Heart left ventricle (tissue), 16 donors: ENCODE results near the gene COX7A2L. TPM values are rescaled to one million over a fixed set of nuclear protein-coding genes. Genes with fewer than 3 reads are reported as not detected.

ENCODE experiments used
- ATAC-seq, 4 donors: fragments of 200-7000 bp; cut with Tn5 transposase; one replicate each; pipeline ENCODE4 v1.9.1; 2020 to 2022; ENCODE audit warnings: moderate library complexity in 4 of 4, mild to moderate bottlenecking in 3 of 4, moderate number of reproducible peaks in 1 of 4
- DNase-seq, 5 donors: peaks; one replicate each; pipeline ENCODE4 v3.0.0-alpha.2; 2020
- H3K27ac ChIP-seq, 12 donors: fragments of 200-600 bp; sonication (generic) in 4 of 12; one replicate each; pipeline versions ENCODE4 v1.5.0 to v1.8.0; 2016 to 2022; ENCODE audit warnings: mild to moderate bottlenecking in 2 of 12
- H3K27me3 ChIP-seq, 9 donors: fragments of 200-600 bp; sonication (generic) in 2 of 9; one replicate each; pipeline versions ENCODE4 v1.5.1 to v1.8.0; 2016 to 2022; ENCODE audit warnings: mild to moderate bottlenecking in 3 of 9
- H3K36me3 ChIP-seq, 9 donors: fragments of 200-600 bp; sonication (generic) in 2 of 9; one replicate each; pipeline versions ENCODE4 v1.5.0 to v1.8.0; 2018 to 2022; ENCODE audit warnings: mild to moderate bottlenecking in 2 of 9
- H3K4me1 ChIP-seq, 12 donors: fragments of 200-600 bp; sonication (generic) in 4 of 12; one replicate each; pipeline versions ENCODE4 v1.5.0 to v1.8.0; 2016 to 2022; ENCODE audit warnings: mild to moderate bottlenecking in 3 of 12
- H3K4me3 ChIP-seq, 12 donors: fragments of 200-600 bp; sonication (generic) in 4 of 12; one replicate each; pipeline versions ENCODE4 v1.5.0 to v1.8.0; 2017 to 2022; ENCODE audit warnings: mild to moderate bottlenecking in 9 of 12, moderate library complexity in 4 of 12
- H3K9me3 ChIP-seq, 12 donors: fragments of 200-600 bp; sonication (generic) in 4 of 12; one replicate each; pipeline versions ENCODE4 v1.5.0 to v1.8.0; 2016 to 2022; ENCODE audit warnings: mild to moderate bottlenecking in 1 of 12
- POLR2A ChIP-seq, 2 donors: fragments of 450-650 bp; IDR thresholded peaks; one replicate each; pipeline ENCODE4 v1.6.1; 2017; ENCODE audit warnings: antibody characterized with exemption in 2 of 2, mild to moderate bottlenecking in 2 of 2, moderate library complexity in 2 of 2
- WGBS, 4 donors: extraction: QIAGEN DNeasy Blood & Tissue Kit in 2 of 4; methylation state at CpG; one replicate each; pipeline versions ENCODE4 v1.1.5 to v1.1.7; 2013 to 2018; 5-methylcytosine and 5-hydroxymethylcytosine counted together
- intact Hi-C, 10 donors: fragments of 100-400 bp; cut with DNase I; formaldehyde crosslinking; loops; one replicate each; pipeline versions ENCODE4 v1.11.1 to v1.14.2; 2022
- polyA plus RNA-seq, 2 donors: library from polyadenylated mRNA; stranded (reverse); fragments of 200-250 nt; gene quantifications; one replicate each; pipeline ENCODE4 v1.2.3, GENCODE V29; 2013
- total RNA-seq, 9 donors: library from RNA; depleted of rRNA in 2 of 9; stranded (reverse); fragments of >200 nt in 2 of 9; fragmentation: NEBNext Ultra II Directional in 3 of 9; extraction: Animal tissue kit (Norgen Biotek cat#: 25700) in 3 of 9; gene quantifications; one replicate each; pipeline versions ENCODE4 v1.1.0 to v1.2.4, GENCODE V29; 2016 to 2023
- TF ChIP-seq, protein P1 (sequence below), 12 donors: fragments of 200-600 bp; sonication (generic) in 4 of 12; IDR thresholded peaks; one replicate each; pipeline versions ENCODE4 v1.5.0 to v1.8.0; 2018 to 2022; ENCODE audit warnings: antibody characterized with exemption in 12 of 12, mild to moderate bottlenecking in 5 of 12
- donor health status: ischemic (EF 13 %, LVEDD 7.1; RV severe dilation, severe dysfunction).
- donor health status: healthy with polysubstance abuse.
- donor health status: DM: no; HTN: yes; CAD: no.
- donor health status: DM: no; HTN: no; CAD: no.
- donor health status: ischemic (EF 25% LVEDD 6.9; RV normal size, moderate dysfunction).
- donor health status: ischemic (EF 25% LVEDD 5.7; RV mildly dilated, moderate dysfunction).
- donor health status: healthy.
- donor health status: DM: yes; HTN: yes; CAD: no.
- donor health status: ischemic (EF 35%, LVEDD 5.7; RV mildly dilated, moderate dysfunction).
- donor health status: nonischemic (EF 11% LVEDD 7.7; RV severe dilation, severe dysfunction).
- donor health status: DM: yes; HTN: yes; CAD: no.
- donor health status: PGD.
- donor health status: ischemic (EF 29% LVEDD 5.4; RV normal size, mild dysfunction).
- donor health status: nonischemic (EF 23%, LVEDD 6.1; RV moderate dilation, normal function).

COX7A2L gene
- total and polyA plus RNA-seq, 11 donors, result 57.2 to 138 (median 105) TPM

DNA sequence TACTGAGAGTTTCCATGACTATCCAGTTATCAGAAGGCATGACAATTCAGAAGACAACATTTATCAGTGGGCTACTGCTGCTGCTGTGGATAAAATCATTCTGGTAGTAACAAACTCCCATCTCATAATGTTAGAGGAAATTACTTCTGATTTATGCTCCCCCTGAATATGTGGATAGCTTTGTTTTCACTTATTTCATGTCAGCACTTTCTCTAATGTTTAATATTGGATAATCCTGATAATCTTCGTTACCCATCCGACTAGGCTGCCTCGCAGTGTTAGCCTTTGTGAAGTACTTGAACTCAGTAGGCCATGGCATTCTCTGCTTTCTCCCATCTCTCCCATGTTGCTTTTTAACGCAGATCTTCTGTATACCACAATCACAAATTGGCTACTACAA lies 28.4 kb downstream of the COX7A2L start:
- Histone ChIP-seq H3K36me3 (peaks cover 0 to 90% (median 72%) of the 10 kb centered on the region in 9 donors), H3K4me1 (no peaks in the 10 kb centered on the region), H3K4me3 (no peak overlapping the region), H3K27me3 (no peaks in the 10 kb centered on the region), H3K27ac (no peak overlapping the region), H3K9me3 (no peaks in the 10 kb centered on the region)
- DNase-seq (no peak), ATAC-seq (no peak)
- 95 to 97% (median 96%) methylated on average over 4 of the region's 4 CpGs for WGBS, 4 donors
- TF ChIP-seq POLR2A (IDR thresholded peaks at IDR 0.05), result no peak
- TF ChIP-seq, protein P1, sequence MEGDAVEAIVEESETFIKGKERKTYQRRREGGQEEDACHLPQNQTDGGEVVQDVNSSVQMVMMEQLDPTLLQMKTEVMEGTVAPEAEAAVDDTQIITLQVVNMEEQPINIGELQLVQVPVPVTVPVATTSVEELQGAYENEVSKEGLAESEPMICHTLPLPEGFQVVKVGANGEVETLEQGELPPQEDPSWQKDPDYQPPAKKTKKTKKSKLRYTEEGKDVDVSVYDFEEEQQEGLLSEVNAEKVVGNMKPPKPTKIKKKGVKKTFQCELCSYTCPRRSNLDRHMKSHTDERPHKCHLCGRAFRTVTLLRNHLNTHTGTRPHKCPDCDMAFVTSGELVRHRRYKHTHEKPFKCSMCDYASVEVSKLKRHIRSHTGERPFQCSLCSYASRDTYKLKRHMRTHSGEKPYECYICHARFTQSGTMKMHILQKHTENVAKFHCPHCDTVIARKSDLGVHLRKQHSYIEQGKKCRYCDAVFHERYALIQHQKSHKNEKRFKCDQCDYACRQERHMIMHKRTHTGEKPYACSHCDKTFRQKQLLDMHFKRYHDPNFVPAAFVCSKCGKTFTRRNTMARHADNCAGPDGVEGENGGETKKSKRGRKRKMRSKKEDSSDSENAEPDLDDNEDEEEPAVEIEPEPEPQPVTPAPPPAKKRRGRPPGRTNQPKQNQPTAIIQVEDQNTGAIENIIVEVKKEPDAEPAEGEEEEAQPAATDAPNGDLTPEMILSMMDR (IDR thresholded peaks at IDR 0.05), result no peak
- intact Hi-C loops, result loop anchor here in 1 of 10 donors (10.0 kb wide), 1 partner anchor 238 kb away; no protein-coding TSS in a partner anchor

DNA sequence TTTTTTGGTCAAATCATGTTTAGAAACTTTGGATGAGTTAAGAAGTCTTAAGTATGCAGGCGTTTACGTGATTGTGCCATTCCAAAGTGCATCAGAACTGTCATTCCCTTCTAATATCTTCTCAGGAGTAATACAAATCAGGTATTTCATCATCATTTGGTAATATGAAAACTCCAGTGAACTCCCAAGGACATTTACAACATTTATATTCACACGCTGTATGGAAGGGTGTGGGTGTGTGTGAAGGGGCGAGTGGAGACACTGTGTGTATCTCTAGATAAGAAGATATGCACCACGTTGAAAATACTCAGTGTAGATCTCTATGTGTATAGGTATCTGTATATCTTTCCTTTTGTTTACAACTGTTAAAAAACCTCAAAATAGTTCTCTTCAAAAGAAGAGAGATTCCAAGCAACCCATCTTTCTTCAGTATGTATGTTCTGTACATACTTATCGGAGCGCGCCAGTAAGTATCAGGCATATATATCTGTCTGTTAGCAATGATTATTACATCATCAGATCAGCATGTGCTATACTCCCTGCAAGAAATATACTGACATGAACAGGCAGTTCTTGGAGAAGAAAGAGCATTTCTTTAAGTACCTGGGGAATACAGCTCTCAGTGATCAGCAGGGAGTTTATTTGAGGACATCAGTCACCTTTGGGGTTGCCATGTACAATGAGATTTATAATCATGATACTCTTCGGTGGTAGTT lies 29.3 kb downstream of the COX7A2L start:
- intact Hi-C loops, result loop anchor here in 1 of 10 donors (10.0 kb wide), 1 partner anchor 237 kb away; no protein-coding TSS in a partner anchor
- no peaks in the 10 kb centered on the region for H3K9me3 ChIP-seq
- H3K27ac ChIP-seq, result no peak overlapping the region
- ATAC-seq (no peak), DNase-seq (no peak)
- no peak overlapping the region for H3K4me3 ChIP-seq
- 80 to 90% (median 81%) methylated on average over 9 of the region's 9 CpGs for WGBS, 4 donors
- no peaks in the 10 kb centered on the region for H3K27me3 ChIP-seq
- no peaks in the 10 kb centered on the region for H3K4me1 ChIP-seq
- H3K36me3 ChIP-seq, result peaks cover 0 to 96% (median 76%) of the 10 kb centered on the region in 9 donors
- TF ChIP-seq, protein P1 (IDR thresholded peaks at IDR 0.05), result no peak
- no peak for TF ChIP-seq POLR2A (IDR thresholded peaks at IDR 0.05)

DNA sequence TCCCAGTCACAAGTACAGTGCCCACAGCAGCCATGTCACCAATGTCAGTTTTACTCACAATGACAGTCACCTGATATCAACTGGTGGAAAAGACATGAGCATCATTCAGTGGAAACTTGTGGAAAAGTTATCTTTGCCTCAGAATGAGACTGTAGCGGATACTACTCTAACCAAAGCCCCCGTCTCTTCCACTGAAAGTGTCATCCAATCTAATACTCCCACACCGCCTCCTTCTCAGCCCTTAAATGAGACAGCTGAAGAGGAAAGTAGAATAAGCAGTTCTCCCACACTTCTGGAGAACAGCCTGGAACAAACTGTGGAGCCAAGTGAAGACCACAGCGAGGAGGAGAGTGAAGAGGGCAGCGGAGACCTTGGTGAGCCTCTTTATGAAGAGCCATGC lies 31.3 kb downstream of the COX7A2L start:
- intact Hi-C loops, result loop anchor here in 7 of 10 donors (2.0 to 10.0 kb wide), 6 partner anchors 227 to 475 kb away; no protein-coding TSS in a partner anchor
- H3K27me3 ChIP-seq, result no peaks in the 10 kb centered on the region
- DNase-seq (no peak), ATAC-seq (no peak)
- H3K27ac ChIP-seq, result no peak overlapping the region
- 94 to 96% (median 95%) methylated on average over 5 of the region's 5 CpGs for WGBS, 4 donors
- no peaks in the 10 kb centered on the region for H3K9me3 ChIP-seq
- no peak for TF ChIP-seq POLR2A (IDR thresholded peaks at IDR 0.05)
- TF ChIP-seq, protein P1 (IDR thresholded peaks at IDR 0.05), result no peak
- peaks cover 0 to 96% (median 75%) of the 10 kb centered on the region in 9 donors for H3K36me3 ChIP-seq
- H3K4me1 ChIP-seq, result no peaks in the 10 kb centered on the region
- H3K4me3 ChIP-seq, result no peak overlapping the region

DNA sequence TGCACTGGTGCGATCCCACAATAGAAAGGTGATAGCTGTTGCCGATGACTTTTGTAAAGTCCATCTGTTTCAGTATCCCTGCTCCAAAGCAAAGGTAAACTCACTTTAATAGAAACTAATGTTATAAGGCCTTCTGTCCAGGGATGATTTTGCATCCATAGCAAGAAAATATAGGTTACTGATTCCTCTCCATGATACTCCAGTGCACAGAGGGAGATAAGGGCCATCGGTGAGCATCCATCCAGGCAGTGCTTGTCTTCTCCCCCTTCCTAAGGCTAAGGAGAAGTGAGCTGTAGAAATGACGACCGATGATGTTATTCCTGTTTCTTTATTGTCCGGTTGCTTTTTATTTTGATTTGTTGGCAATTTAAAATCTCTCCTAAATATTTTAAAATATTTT lies 32.1 kb downstream of the COX7A2L start:
- Histone ChIP-seq H3K4me1 (no peaks in the 10 kb centered on the region), H3K27ac (no peak overlapping the region), H3K4me3 (no peak overlapping the region), H3K27me3 (no peaks in the 10 kb centered on the region), H3K36me3 (peaks cover 0 to 96% (median 67%) of the 10 kb centered on the region in 9 donors), H3K9me3 (no peaks in the 10 kb centered on the region)
- DNase-seq, result no peak
- WGBS, 4 donors, result 92 to 96% (median 93%) methylated on average over 6 of the region's 6 CpGs
- no peak for ATAC-seq
- intact Hi-C loops, result loop anchor here in 8 of 10 donors (1.0 to 10.0 kb wide), 8 partner anchors 227 to 474 kb away; no protein-coding TSS in a partner anchor
- TF ChIP-seq, protein P1 (IDR thresholded peaks at IDR 0.05), result no peak
- TF ChIP-seq POLR2A (IDR thresholded peaks at IDR 0.05), result no peak
